Subcutaneous abdominal adipose tissue (tissue), 5 donors: Measurements from ENCODE around the gene SLC9A3.
A peak's percentile ranks its signal among the peaks of the same experiment; 100 is the strongest.

Experiments used
- H3K27ac ChIP-seq: one replicate; pipeline ENCODE4 v1.7.0; 2013; ENCODE audit warnings: low read depth, mild to moderate bottlenecking, inconsistent platforms, low read length, moderate library complexity
- H3K27me3 ChIP-seq, 5 donors: one replicate each; pipeline ENCODE4 v1.7.0; 2013; ENCODE audit warnings: low read length in 5 of 5, inconsistent platforms in 1 of 5; ENCODE audit not compliant: control insufficient read depth in 5 of 5, insufficient read depth in 4 of 5
- H3K36me3 ChIP-seq, 5 donors: one replicate each; pipeline ENCODE4 v1.7.0; 2013; ENCODE audit warnings: low read length in 5 of 5; ENCODE audit not compliant: control insufficient read depth in 5 of 5, insufficient read depth in 5 of 5
- H3K4me1 ChIP-seq, 5 donors: one replicate each; pipeline ENCODE4 v1.7.0; 2013; ENCODE audit warnings: low read length in 5 of 5, mild to moderate bottlenecking in 3 of 5, moderate library complexity in 1 of 5; ENCODE audit not compliant: control insufficient read depth in 5 of 5, insufficient read depth in 5 of 5
- H3K4me3 ChIP-seq, 5 donors: one replicate each; pipeline ENCODE4 v1.7.0; 2013; ENCODE audit warnings: low read length in 5 of 5, low read depth in 1 of 5
- H3K9ac ChIP-seq, 5 donors: one replicate each; pipeline ENCODE4 v1.7.0; 2013; ENCODE audit warnings: low read length in 5 of 5, mild to moderate bottlenecking in 4 of 5, moderate library complexity in 3 of 5
- H3K9me3 ChIP-seq, 5 donors: one replicate each; pipeline ENCODE4 v1.7.0; 2013; ENCODE audit warnings: low read length in 5 of 5; ENCODE audit not compliant: control insufficient read depth in 5 of 5
- donor health status: healthy.
- donor health status: healthy.
- donor health status: healthy.
- donor health status: healthy.
- donor health status: healthy.

Gene SLC9A3

DNA sequence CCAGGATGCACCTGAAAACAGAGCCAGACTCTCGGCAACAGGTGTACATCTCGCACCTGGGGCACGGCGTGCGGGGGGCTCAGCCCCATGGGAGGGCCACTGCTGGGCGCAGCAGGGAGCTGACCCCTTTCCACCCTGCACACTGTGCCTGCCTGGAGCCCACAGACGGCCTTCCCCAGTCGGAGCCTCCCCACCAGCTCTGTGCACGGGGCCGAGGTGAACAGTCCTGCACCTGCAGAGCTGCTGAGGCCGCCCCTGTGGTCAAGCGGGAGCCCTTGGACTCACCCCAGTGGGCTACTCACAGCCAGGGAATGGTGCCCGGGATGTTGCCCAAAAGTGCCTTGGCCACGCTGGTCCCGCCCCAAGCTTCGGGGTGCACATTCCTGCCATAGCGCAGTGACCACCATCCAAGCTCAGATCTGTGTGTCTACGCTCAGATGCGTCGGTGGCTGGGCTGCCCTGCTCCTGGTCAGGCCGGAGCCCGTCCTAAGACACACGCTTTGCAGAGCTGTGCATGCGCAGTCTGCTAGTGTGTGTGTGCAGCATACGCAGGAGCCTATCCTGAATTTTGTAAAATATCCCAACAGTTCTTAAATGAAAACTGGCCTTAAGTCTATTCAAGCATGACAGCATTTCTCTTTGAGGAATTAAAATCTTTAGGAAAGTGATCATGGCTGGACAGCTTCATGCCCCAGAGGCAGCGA is 89.7 kb downstream of the SLC9A3 start:
- no peak overlapping the region for H3K9ac ChIP-seq
- H3K4me1 ChIP-seq: peaks cover 0 to 7% (median 5%) of the 10 kb centered on the region in 5 donors
- peaks cover 14 to 58% (median 40%) of the 10 kb centered on the region in 5 donors for H3K27me3 ChIP-seq
- H3K4me3 ChIP-seq: no peak overlapping the region
- H3K27ac ChIP-seq: no peak overlapping the region
- no peaks in the 10 kb centered on the region for H3K9me3 ChIP-seq
- no peaks in the 10 kb centered on the region for H3K36me3 ChIP-seq

DNA sequence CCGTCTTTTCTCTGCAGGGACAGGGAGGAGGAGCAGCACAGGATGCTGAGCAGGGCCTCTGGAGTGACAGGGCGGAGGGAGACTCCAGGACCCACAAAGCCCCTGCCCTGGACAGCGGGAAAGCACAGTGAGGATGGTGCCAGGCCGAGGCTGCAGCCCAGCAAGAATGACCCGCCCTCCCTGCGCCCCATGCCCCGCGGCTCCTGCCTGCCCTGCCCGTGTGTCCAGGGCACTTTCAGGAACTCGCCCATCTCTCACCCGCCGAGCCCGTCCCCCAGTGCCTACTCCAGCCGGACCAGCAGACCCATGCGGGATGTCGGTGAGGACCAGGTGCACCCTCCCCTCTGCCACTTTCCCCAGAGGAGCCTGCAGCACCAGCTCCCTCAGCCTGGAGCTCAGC is 90.4 kb downstream of the SLC9A3 start:
- Histone ChIP-seq H3K27ac (no peak overlapping the region), H3K27me3 (peaks cover 11 to 58% (median 37%) of the 10 kb centered on the region in 5 donors), H3K9ac (no peak overlapping the region), H3K9me3 (no peaks in the 10 kb centered on the region), H3K4me3 (no peak overlapping the region), H3K36me3 (no peaks in the 10 kb centered on the region), H3K4me1 (peaks cover 0 to 11% (median 9%) of the 10 kb centered on the region in 5 donors)

DNA sequence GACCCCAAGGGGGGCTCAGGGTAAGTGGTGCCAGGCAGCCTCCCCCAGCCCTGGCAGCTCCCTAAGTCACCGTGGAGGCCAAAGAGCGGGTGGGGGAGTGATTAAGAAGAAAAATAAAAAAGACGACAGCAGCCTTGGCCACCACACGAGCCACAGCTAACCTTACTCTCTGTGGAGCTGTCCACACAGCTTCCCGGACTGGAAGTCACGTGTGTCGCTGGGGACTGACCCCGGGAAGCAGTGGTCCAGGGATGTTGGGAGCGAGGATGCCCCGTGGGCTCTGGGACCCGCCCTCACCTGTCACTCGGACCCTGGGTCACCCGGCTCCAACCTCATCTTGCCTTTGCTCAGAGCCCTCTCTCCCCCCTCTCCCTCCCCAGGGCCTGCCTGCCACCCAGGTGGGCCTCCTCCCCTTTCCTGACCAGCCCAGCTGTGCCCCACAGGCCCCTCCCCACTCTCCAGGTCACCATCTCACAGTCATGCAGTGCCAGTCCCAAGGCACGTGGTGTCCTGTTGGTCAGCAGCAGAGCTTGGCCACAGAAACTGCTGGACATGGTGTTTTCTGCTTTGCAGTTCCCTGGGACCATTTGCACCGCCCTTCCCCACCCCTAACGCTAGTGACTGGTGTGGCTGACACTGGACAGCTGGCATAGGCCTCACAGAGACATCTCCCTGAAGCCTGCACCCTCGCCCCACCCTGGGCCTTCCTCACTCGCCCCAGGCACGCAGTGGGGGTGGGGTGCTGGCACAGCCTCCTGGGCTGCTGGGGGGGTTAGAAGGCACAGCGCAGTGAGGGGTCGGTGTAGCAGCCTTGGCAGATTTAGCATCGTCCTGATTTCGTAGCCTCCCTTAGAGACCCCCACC is 91.1 kb downstream of the SLC9A3 start:
- H3K36me3 ChIP-seq: no peaks in the 10 kb centered on the region
- no peaks in the 10 kb centered on the region for H3K9me3 ChIP-seq
- H3K27me3 ChIP-seq: peaks cover 11 to 58% (median 34%) of the 10 kb centered on the region in 5 donors
- no peak overlapping the region for H3K27ac ChIP-seq
- H3K4me3 ChIP-seq: no peak overlapping the region
- H3K4me1 ChIP-seq: peaks cover 0 to 11% (median 9%) of the 10 kb centered on the region in 5 donors
- H3K9ac ChIP-seq: no peak overlapping the region

DNA sequence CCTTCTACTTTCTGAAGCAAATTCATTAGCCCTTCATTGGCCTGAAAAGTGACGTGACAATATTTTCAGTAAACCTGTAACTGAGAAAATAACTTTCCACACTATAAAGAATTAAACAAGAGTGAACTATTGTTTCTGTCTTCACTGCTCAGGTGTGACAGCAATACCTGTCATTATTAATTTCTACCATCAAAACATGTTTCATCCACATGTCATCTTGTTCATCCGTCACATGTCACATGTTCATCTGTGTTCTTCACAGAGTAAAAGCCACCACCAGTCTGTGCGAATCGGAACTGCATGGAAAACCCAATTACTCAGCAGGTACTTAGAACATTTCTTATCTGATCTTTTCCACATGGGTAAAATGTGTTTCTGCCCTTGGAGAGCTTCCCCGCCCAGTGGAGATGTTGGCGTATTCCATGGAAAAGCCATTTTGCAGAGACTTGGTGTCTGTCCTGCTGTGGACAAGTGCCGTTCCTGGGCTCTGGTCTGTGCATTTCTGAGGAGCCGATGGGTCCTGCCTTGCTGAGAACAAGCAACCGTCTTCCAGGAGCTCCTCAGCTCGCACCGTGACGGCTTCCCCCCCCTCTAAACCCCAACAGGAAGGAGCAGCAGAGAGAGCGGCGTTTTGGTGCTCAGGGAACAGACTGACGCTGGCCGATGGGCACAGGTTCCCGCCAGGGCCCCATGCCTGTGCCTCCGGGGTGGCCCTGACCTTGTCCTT is 91.9 kb downstream of the SLC9A3 start:
- Histone ChIP-seq H3K4me1 (peaks cover 0 to 11% (median 9%) of the 10 kb centered on the region in 5 donors), H3K9me3 (no peaks in the 10 kb centered on the region), H3K27me3 (peaks cover 9 to 54% (median 32%) of the 10 kb centered on the region in 5 donors), H3K27ac (no peak overlapping the region), H3K9ac (no peak overlapping the region), H3K4me3 (no peak overlapping the region), H3K36me3 (no peaks in the 10 kb centered on the region)

DNA sequence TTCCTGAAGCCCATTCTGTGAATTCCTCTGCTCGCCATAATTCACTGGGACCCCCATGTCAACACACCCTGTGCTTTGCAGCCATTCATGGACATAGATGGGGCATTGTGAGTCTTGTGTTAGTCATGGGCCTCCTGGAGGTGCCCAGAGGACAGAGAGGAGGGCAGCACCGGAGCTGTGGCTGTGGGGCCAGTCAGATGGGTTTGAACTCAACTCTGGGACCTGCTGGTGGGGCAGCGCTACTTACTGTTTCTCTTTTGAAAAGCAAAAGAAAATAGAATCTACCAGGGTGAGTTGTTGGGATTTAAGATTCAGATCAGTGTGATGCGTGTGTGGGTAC is 92.6 kb downstream of the SLC9A3 start:
- Histone ChIP-seq H3K36me3 (no peaks in the 10 kb centered on the region), H3K9me3 (no peaks in the 10 kb centered on the region), H3K27me3 (peaks cover 8 to 50% (median 29%) of the 10 kb centered on the region in 5 donors), H3K4me1 (peaks cover 0 to 11% (median 9%) of the 10 kb centered on the region in 5 donors), H3K27ac (no peak overlapping the region), H3K4me3 (no peak overlapping the region), H3K9ac (no peak overlapping the region)

DNA sequence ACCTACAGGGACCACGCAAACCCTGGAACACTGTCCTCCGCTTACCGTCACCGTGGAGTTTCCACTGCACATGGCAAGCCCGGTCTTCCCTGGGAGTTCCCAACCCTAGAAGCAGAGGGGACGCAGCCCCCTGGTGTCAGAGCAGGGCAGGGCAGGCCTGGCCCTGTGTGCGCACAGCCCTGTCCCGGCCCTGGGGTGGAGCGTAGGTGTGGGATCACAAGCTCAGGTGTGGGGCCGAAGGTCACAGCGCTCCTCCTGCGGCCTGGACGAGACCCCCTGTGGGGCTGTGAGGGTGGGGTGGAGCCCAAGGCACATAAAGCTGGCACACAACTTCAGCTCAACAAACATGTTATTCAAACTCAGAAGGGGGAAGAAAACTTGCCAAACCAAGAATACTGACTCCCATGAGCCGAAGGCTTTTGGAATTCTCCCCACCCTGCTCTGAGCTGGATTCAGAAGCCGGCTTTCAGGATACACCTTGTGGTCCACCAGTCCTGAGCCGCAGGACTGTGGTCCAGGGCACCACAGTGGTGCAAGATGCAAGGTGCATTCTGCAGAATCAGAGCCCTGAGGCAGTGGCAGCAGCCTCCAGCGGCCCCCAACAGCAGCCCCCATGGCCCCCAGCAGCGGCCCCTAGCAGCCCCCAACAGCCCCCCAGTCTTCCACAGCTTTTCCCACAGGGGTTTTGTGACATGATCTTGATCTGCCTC is 93.1 kb downstream of the SLC9A3 start:
- Histone ChIP-seq H3K4me1 (peaks cover 0 to 11% (median 9%) of the 10 kb centered on the region in 5 donors), H3K9ac (no peak overlapping the region), H3K36me3 (no peaks in the 10 kb centered on the region), H3K9me3 (no peaks in the 10 kb centered on the region), H3K27ac (no peak overlapping the region), H3K27me3 (peaks cover 8 to 45% (median 28%) of the 10 kb centered on the region in 5 donors), H3K4me3 (no peak overlapping the region)

DNA sequence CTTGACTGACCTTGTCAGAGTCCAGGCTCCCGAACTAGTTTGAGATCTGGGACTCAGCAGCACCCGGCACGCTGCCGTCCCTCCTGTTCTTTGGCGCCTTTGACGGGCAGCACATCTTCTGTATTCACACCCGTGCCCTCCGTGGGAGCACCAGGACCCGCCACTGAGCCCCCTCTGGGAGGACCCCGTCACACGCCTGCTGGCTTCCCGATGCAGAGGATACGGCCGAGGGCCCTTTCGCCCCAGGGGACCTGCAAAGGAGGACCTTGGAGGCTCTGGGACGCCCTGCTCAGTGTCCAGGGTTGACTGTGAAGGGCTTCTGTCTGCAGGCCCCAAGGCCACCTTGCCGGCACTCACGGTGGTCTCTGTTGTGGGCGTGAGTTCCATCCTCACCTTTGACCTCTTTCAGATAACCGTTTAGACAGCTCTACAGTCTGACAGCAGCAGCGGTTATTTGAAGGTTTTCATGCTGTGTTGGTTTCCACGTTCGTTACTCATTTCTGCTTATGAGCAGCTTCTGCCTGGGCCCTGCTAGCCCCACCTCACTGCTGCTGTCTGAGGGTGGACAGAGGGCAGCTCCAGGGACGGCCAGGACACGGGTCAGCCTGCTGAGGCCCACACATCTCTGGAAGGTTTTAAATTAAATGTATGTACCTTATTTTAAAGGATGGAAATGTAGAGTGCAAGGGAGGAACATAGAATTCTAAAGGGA is 93.9 kb downstream of the SLC9A3 start:
- no peak overlapping the region for H3K27ac ChIP-seq
- no peak overlapping the region for H3K4me3 ChIP-seq
- H3K36me3 ChIP-seq: no peaks in the 10 kb centered on the region
- H3K27me3 ChIP-seq: peaks cover 8 to 40% (median 20%) of the 10 kb centered on the region in 5 donors
- H3K9ac ChIP-seq: no peak overlapping the region
- H3K9me3 ChIP-seq: no peaks in the 10 kb centered on the region
- peaks cover 0 to 11% (median 9%) of the 10 kb centered on the region in 5 donors for H3K4me1 ChIP-seq

DNA sequence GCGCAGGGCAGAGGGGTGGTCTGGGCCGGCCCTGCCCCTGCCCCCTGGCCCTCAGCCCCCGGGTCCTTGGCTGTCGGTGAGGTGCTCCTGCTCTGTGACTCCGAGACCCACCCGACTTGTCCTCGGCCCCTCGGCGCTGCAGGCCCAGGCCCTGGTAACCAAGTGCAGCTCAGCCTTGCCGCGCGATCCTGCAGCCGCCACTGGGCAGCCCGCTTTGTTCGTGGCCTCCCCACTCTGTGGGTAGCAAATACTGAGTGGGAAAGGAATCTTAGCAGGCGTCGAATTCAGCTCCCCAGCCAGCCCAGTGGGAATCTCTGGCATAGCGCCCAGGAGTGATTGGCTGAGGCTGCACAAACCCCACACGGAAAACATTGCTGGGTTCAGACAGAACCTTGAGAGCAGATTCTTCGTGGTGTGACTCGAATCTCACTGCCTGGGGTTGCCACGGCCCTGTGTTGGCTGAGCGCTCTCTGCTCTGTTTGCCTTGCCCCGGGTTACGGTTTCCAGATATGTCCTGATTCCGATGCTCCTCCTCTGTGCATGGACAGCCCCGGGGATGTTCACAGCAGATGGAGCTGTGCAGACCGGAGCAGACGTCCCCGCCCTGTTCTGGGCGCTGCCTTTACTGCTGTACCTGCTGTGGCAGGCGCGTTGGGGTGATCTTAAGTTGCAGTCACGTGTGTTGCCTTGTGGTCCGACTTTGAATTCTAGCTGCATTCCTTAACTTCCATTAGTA is 94.6 kb downstream of the SLC9A3 start:
- peak overlapping the region in 3 of 5 donors; percentile 1 to 22 (median 13) for H3K4me3 ChIP-seq
- no peaks in the 10 kb centered on the region for H3K9me3 ChIP-seq
- no peaks in the 10 kb centered on the region for H3K36me3 ChIP-seq
- H3K9ac ChIP-seq: no peak overlapping the region
- H3K4me1 ChIP-seq: peaks cover 0 to 13% (median 9%) of the 10 kb centered on the region in 5 donors
- H3K27me3 ChIP-seq: peaks cover 8 to 36% (median 16%) of the 10 kb centered on the region in 5 donors
- H3K27ac ChIP-seq: no peak overlapping the region
